ENCODE measurements around the gene PDK4.

The PDK4 gene

DNA sequence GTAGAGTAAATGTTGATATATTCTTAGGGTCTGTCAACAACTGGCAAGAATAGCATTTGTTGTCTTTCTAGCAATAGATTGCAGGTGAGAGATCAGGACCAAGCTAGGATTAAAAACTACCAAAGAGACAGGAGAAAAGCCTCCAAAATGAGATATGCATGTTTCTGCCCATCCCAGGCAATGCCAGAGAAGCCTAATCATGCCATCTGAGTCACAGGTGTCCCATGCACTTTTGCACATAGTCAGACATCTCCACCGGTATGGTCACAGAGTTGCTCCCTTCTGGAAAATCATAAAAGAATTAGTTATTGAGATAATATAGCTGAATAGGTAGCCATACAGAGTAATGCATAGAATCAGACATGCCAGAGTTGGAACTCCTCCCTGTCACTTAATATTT, 50.6 kb downstream of the PDK4 start:
- ATAC-seq (replicated peaks) (no peak), DNase-seq (no peak)
- no peaks in the 10 kb centered on the region for H3K36me3 Mint-ChIP-seq (ENCODE audit: insufficient read depth)
- no peaks in the 10 kb centered on the region for H3K9me3 Mint-ChIP-seq
- H3K4me3 Mint-ChIP-seq = no peak overlapping the region
- H3K27ac Mint-ChIP-seq = no peak overlapping the region
- no peaks in the 10 kb centered on the region for H3K4me1 Mint-ChIP-seq (ENCODE audit: low read depth in 2 of 2)
- H3K27me3 Mint-ChIP-seq = peaks cover 0 to 13% of the 10 kb centered on the region in 2 donors

DNA sequence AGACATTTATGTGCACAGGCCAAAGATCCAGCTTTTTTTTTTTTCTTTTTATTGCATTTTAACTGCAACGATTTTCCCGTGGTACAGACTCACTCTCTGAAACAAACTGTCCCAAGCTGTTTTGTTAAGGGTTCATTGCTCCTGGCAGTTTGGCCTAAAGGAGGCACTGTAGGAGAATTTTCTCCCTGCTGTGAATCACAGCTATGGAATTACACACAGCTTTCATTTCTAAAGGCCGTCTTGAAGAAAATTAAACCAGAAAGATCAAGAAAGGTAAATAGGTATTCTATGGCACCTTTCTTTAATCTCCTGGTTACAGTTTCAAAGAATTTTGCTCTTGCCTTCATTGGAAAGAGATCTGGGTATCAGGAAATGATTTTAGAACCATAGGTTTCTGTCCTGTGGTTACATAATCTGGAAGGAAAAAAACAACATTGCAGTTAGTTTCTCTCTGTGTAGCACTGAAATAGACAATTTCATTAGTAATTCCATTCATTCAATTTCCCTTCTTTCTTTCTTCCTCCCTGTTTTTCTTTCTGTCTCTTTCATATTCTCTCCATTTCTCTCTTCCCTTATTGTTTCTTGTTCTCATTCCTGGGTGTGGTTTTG, 51.2 kb downstream of the PDK4 start:
- H3K4me3 Mint-ChIP-seq = no peak overlapping the region

DNA sequence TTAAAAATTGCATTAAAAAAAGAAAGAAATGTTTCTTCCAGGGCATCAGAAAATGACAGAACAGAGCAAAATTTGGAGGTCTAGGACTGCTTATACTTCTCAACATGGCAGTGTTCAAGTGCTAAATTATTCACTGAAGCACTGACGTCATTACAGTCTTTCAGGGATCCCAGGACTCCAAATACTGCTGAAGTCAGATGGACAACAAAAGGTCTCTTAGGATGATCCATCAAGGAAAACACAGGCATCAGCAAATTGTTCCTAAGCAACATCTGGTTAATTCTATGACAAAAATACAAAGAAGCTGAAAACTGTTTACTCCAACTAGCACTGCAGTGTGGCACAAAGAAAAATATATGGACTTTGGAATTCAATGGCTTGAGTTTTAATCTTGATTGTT, 52.1 kb downstream of the PDK4 start:
- Mint-ChIP-seq H3K36me3 (ENCODE audit: insufficient read depth) (no peaks in the 10 kb centered on the region), H3K27me3 (peaks cover 0 to 13% of the 10 kb centered on the region in 2 donors), H3K4me1 (ENCODE audit: low read depth in 2 of 2) (no peaks in the 10 kb centered on the region), H3K9me3 (no peaks in the 10 kb centered on the region), H3K27ac (no peak overlapping the region), H3K4me3 (no peak overlapping the region)
- no peak for DNase-seq
- no peak for ATAC-seq (replicated peaks)

More for the DNA sequence above, 51.2 kb downstream of the PDK4 start:
- peaks cover 0 to 13% of the 10 kb centered on the region in 2 donors for H3K27me3 Mint-ChIP-seq
- ATAC-seq (replicated peaks) (no peak), DNase-seq (no peak)
- H3K9me3 Mint-ChIP-seq = no peaks in the 10 kb centered on the region
- H3K27ac Mint-ChIP-seq = no peak overlapping the region
- no peaks in the 10 kb centered on the region for H3K4me1 Mint-ChIP-seq (ENCODE audit: low read depth in 2 of 2)
- no peaks in the 10 kb centered on the region for H3K36me3 Mint-ChIP-seq (ENCODE audit: insufficient read depth)

DNA sequence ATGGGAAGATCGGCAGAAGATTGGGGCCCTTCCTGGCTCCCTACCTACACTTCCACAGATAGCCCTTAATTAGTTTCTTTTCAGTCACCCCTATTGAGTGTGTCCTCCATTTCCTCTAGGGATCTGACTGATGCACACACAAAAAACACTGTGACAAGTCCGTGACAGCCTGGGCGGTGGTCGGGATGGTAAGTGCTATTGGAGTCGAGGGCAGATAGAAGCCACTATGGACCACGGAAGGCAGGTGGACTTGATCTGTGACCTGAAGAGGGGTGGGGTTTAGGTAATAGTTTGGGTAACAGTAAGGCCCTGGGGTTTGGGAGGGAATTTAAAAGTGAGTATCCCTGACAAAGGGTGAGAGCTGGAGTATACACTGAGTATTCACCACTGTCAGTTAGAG, 53.0 kb downstream of the PDK4 start:
- Mint-ChIP-seq H3K4me3 (no peak overlapping the region), H3K4me1 (ENCODE audit: low read depth in 2 of 2) (no peaks in the 10 kb centered on the region), H3K27ac (no peak overlapping the region), H3K9me3 (no peaks in the 10 kb centered on the region), H3K27me3 (peaks cover 0 to 18% of the 10 kb centered on the region in 2 donors), H3K36me3 (ENCODE audit: insufficient read depth) (no peaks in the 10 kb centered on the region)
- ATAC-seq (replicated peaks) (no peak), DNase-seq (no peak)

- Mint-ChIP-seq H3K4me1 (ENCODE audit: low read depth in 2 of 2) (no peaks in the 10 kb centered on the region), H3K27ac (no peak overlapping the region), H3K27me3 (peaks cover 0 to 21% of the 10 kb centered on the region in 2 donors), H3K36me3 (ENCODE audit: insufficient read depth) (no peaks in the 10 kb centered on the region), H3K9me3 (no peaks in the 10 kb centered on the region), H3K4me3 (no peak overlapping the region)
- ATAC-seq (replicated peaks) = no peak
- no peak for DNase-seq
These were observed 56.0 kb downstream of the PDK4 start for GRCh38 chr7:95540366-95540765.

DNA sequence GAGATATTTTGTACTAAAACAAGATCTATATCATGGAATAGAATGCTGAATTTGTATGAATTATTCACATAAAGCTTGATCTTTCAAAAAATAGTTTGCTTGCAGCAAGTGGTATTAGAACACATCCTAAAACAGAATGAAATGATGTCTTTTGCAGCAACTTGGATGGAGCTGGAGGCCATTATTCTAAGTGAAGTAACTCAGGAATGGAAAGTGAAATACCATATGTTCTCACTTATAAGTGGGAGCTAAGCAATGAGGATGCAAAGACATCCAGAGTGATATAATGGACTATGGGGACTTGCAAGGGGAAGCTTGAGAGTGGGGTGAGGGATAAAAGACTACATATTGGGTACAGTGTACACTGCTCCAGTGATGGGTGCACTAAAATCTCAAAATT, 56.9 kb downstream of the PDK4 start:
- ATAC-seq (replicated peaks) = no peak

GRCh38 chr7:95537468-95537867, 58.8 kb downstream of the PDK4 start:
- Mint-ChIP-seq H3K36me3 (ENCODE audit: insufficient read depth) (no peaks in the 10 kb centered on the region), H3K27me3 (peaks cover 11 to 27% of the 10 kb centered on the region in 2 donors), H3K4me1 (ENCODE audit: low read depth in 2 of 2) (no peaks in the 10 kb centered on the region), H3K4me3 (no peak overlapping the region), H3K27ac (no peak overlapping the region), H3K9me3 (peaks cover 0 to 6% of the 10 kb centered on the region in 2 donors)
- DNase-seq (no peak), ATAC-seq (replicated peaks) (no peak)

More for the DNA sequence above, 56.9 kb downstream of the PDK4 start:
- Mint-ChIP-seq H3K27ac (no peak overlapping the region), H3K36me3 (ENCODE audit: insufficient read depth) (no peaks in the 10 kb centered on the region), H3K27me3 (peaks cover 6 to 30% of the 10 kb centered on the region in 2 donors), H3K4me1 (ENCODE audit: low read depth in 2 of 2) (no peaks in the 10 kb centered on the region), H3K4me3 (no peak overlapping the region), H3K9me3 (peaks cover 0 to 4% of the 10 kb centered on the region in 2 donors)
- no peak for DNase-seq

DNA sequence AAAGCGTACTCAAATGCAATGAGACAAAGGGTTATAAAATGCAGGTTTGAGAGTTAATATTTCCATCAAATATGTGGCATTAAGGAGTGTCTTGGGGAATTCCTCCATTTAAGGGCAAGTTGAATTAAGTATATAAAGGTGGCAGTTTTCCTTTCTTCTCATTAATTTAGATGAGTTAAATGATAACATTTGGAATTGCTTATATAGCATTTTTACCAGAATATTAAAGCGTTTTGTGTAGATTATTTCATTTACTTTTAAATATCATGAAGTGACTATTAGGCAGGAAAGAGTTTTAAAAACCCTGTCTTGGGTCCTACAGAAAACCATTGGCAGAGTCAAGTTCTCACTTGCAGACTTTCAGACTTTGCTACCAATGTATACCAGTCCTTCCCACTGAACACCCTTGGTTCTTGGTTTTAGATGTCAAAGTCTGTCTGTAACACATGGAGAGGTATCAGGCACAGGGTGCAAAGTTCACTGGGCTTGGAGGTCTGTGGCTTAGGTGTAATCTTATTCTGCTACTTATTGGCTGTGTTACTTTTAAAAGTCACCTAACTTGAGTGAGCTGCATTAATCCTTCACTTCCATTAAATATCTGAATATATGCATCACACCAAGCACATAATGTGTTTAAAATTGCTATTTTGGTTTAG, 59.5 kb downstream of the PDK4 start:
- Mint-ChIP-seq H3K4me1 (ENCODE audit: low read depth in 2 of 2) (no peaks in the 10 kb centered on the region), H3K27ac (no peak overlapping the region), H3K9me3 (peaks cover 0 to 6% of the 10 kb centered on the region in 2 donors), H3K4me3 (no peak overlapping the region), H3K27me3 (peaks cover 11 to 26% of the 10 kb centered on the region in 2 donors), H3K36me3 (ENCODE audit: insufficient read depth) (no peaks in the 10 kb centered on the region)
- no peak for DNase-seq
- ATAC-seq (replicated peaks) = no peak

GRCh38 chr7:95535662-95536061, 60.7 kb downstream of the PDK4 start:
- H3K4me3 Mint-ChIP-seq = no peak overlapping the region
- H3K36me3 Mint-ChIP-seq (ENCODE audit: insufficient read depth) = no peaks in the 10 kb centered on the region
- no peak overlapping the region for H3K27ac Mint-ChIP-seq
- no peaks in the 10 kb centered on the region for H3K4me1 Mint-ChIP-seq (ENCODE audit: low read depth in 2 of 2)
- DNase-seq (no peak), ATAC-seq (replicated peaks) (no peak)
- peaks cover 11 to 19% of the 10 kb centered on the region in 2 donors for H3K27me3 Mint-ChIP-seq
- H3K9me3 Mint-ChIP-seq = peaks cover 0 to 6% of the 10 kb centered on the region in 2 donors

DNA sequence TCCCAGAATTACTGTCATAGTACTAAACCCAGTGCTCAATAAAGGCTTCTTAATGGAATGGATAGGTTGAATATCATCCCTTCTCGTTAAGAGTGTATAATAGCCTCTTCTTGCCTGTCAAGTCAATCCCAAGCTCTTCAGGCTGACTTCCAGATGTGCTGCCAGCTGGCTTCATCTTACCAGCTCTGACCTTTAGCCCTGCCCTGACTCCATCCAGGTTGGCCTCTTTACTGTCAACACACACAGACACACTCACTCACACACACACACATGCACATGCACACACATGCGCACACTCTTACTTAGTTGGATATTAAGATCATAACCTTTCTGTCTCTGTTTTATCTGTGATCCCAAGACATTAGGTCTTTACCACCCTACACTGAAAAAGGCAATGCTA, 61.5 kb downstream of the PDK4 start:
- H3K27me3 Mint-ChIP-seq = peaks cover 11 to 19% of the 10 kb centered on the region in 2 donors
- H3K36me3 Mint-ChIP-seq (ENCODE audit: insufficient read depth) = no peaks in the 10 kb centered on the region
- peaks cover 0 to 6% of the 10 kb centered on the region in 2 donors for H3K9me3 Mint-ChIP-seq
- ATAC-seq (replicated peaks) (no peak), DNase-seq (no peak)
- no peaks in the 10 kb centered on the region for H3K4me1 Mint-ChIP-seq (ENCODE audit: low read depth in 2 of 2)
- H3K4me3 Mint-ChIP-seq = no peak overlapping the region
- no peak overlapping the region for H3K27ac Mint-ChIP-seq
